Fibroblast of skin of right biceps (primary cell): ENCODE measurements around the gene APOL2.
A peak's percentile ranks its signal among the peaks of the same experiment; 100 is the strongest.
"Not testable (repeated sequence)": the region's sequence is repeated elsewhere in the genome, so short reads cannot be mapped to it uniquely, and the experiment has no call there.

Experiments used
- DNase-seq: peaks from one replicate; pipeline ENCODE4 v3.0.0-alpha.2; 2013

Gene APOL2

DNA sequence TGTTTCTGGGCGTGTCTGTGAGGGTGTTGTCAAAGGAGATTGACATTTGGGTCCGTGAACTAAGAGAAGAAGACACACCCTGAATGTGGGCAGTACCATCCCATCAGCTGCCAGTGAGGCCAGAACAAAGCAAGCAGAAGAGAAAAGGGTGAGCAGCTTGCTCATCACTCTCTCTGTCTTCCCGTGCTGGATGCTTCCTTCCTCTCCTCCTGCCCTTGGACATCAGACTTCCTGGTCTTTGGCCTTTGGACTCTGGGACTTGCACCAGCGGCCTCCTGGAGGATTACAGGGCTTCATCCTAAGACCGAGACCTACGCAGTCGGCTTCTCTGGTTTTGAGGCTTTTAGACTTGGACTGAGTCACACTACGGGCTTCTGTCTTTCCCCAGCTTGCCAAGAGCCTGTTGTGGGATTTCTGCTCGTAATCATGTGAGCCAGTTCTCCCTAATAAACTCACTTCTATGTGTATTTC lies 18.8 kb downstream of the APOL2 start:
- peak; percentile 32 for DNase-seq

DNA sequence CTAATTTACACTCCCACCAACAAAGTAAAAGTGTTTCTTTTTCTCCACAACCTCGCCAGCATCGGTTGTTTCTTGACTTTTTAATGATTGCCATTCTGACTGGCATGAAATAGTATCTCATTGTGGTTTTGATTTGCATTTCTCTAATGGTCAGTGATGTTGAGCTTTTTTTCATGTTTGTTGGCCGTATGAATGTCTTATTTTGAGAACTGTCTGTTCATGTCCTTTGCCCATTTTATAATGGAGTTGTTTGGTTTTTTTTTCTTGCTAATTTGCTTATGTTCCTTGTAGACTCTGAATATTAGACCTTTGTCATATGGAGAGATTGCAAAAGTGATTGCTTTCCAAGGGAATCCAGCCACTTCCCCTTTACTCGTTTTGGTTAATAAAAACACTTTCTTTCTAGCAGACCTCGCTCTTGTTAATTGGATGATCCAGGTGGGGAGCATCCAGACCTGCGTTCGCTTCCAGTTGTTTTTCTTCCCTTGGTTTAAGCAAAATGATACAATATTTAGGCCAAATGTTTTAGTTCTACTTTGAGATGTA lies 20.6 kb downstream of the APOL2 start:
- no peak for DNase-seq

DNA sequence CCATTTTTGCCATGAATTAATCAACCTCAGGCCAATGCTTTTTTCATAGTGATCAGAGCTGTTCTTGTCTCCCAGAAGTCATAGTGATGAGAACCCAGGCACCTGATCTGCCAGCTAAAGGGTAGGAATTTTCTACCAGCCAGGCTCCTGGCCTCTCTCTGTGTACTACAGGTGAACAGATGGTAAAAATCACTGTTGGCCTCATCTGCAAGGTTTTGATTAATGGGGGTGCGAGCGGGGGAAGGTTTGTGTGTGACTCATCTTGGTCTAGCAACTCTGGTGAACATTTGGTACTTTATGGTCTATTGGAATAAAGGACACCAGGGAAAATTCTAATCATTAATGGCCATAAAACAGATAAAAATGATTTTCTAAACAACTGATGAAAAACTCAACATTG lies 23.3 kb downstream of the APOL2 start:
- no peak for DNase-seq

DNA sequence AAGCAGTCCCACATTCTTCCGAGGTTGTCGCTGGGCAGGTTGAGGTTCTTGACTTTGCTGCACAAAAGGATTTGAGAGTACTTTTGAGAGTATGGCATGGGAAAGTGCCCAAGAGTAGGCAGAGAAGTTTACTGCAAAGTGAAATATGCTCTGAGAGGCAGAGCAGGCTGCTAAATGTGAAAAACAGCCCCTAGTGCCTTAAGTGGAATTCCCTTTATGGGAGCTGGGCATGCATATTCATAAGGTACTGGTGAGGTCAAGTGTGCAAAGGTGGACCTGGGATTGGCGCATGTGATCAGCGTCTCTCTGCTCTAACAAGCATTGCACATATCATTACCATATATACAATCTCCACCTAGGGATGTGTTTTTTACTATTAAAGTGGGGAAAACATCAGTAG lies 25.7 kb downstream of the APOL2 start:
- DNase-seq, result no peak

DNA sequence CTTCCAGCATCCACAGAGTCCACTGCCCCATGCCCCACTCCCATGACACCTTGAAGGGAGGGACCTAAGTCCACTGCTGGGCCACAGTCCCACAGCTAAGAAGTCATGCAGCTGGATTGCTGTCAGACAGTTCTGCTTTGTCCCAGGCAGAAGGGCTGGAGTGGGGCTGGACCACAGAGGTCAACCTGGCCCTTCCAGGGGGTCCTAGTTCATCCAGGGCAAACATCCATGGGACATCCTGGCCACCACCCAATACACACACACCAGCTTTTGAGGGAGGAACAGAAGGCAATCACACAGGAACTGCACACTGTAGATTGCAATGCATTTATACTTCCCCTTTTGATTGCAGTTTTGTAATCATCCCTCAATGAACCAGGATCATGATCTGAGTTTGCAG lies 26.4 kb downstream of the APOL2 start:
- DNase-seq, result no peak

DNA sequence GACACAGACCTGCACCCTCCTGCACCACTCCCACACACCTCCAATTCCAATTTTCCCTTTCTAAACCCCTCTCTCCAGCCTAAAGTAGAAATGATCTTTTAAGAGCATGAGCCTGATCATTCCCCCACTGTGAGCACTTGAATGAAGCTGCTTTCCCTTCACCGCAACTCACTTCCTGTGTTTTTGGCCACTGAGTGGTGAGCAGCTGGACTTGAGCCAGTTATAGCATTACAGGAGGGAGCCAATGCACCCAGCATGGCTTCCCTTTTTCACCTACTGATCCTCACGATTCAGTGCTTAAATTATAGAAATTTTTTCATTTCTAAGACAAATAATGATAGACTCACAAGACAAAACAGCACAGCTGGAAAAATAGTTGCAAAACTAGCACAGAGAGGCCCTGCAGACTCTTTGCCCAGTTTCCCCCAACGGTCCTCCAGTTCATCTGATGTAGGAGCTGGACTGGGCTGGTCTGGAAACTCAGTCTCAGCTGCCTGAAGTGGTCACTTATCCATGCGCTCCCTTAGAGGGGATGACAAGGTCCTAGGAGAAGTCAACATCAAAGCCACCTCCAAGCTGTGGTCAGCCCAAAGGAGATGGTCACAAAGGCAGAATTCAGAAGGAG lies 28.0 kb downstream of the APOL2 start:
- DNase-seq, result peak; percentile 62

DNA sequence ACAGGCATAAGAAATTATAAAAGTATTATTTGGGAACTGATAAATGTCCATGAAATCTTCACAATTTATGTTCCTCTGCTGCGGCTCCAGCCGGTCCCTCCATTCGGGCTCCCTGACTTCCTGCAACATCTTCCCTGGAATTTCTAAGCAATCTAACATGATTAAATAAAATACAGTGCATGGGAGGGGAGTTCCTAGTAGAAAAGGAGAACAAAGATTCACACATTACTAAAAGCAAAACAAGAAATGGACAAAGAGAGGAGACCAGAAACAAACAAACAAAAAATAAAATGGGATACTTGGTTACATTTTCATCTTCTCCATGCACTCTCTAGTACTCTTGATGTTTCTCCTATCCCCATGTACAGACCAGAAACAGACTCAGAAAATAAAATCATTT lies 29.1 kb downstream of the APOL2 start:
- DNase-seq, result no peak

DNA sequence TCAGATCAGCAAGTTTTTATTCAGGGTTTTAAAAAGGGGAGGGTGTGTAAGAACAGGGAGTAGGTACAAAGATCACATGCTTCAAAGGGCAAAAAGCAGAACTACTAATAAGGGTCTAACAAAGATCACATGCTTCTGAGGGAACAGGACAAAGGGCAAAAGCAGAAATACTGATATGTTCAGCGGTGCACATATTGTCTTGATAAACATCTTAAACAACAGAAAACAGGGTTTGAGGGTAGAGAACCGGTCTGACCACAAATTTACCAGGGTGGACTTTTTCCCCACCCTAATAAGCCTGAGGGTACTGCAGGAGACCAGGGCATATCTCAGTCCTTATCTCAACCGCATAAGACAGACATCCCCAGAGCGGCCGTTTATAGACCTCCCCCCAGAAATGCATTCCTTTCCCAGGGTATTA lies 29.8 kb downstream of the APOL2 start:
- not testable (repeated sequence) for DNase-seq

DNA sequence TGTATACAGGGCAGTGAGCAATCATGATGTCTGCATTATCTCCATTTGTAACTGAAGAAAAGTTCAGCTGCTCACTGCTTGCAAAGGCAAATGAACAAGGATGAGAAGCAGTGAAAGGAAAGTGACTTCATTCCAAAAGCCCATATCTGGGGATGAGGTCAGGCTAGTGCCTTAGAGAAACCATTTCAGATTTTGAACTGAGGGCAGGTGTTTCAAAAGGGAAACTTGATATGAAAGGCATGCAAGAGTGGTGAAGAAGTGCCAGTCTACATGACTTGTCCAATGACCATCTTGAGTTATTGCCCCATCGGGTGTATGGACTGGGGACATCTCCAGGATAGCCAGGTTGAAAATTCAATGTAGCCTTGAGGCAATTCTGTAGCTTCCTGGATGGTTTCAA lies 30.4 kb downstream of the APOL2 start:
- DNase-seq, result no peak

DNA sequence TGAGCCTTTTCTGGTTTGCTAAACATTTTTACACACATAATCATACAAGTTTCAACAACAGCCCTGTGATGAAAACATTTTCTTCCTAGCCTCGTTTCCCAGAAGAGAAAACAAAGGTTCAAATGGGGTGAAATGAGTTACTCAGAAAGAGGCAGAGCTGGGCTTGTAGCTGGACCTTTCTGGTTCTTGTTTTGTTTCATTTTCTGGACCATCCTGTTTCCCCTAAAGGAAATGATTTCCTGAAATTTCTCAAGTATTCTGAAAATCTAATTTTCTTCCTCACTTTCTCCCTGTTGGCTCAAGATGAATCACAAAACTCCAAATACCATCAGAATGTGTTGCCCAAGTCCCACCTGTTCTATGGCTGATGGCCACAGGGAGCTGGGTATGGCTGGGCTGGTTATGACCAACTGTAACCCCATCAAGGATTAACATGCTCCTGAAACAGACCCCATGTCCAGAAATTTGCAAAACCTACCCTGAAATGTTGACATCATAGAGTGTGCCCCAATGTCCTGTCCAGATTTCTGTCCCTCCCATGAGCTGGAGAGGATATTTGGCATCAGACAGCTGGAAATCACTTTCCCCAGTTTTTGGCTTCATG lies 31.1 kb downstream of the APOL2 start:
- DNase-seq, result no peak

DNA sequence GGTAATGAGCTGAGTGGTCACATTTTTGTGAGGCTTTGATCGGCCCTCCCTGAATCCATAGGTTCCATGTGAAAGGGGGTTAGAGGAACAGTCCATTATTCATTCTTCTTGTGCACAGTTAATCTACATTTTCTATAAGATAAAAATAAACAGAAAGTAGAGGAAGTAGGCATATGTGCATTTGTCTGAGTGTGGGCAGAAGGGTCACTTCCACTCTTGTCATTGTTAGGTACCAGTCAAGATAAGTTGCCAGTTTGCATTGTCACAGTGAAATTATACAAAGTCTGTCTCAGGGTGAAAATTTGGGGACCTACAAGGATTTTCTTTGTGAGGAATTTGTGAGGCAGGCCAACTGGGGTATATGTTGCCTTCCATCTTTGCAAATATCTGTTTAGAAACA lies 33.1 kb downstream of the APOL2 start:
- no peak for DNase-seq

DNA sequence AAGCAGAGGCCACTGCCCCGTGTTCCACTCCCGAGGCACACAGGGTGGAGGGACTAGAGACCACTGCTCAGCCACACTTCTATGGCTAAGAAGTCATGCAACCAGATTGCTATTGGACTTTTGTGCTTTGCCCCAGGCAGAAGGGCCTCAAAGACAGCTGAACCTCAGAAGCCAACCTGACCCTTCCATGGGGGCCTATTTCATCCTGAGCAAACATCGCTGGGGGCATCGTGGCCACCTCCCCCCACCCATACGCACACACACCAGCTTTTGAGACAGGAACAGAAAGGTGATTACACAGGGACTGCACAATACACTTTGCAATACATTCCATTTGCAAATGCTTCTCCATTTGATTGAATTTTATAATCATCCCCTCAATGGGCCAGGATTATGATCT lies 33.8 kb downstream of the APOL2 start:
- DNase-seq, result not testable (repeated sequence)

DNA sequence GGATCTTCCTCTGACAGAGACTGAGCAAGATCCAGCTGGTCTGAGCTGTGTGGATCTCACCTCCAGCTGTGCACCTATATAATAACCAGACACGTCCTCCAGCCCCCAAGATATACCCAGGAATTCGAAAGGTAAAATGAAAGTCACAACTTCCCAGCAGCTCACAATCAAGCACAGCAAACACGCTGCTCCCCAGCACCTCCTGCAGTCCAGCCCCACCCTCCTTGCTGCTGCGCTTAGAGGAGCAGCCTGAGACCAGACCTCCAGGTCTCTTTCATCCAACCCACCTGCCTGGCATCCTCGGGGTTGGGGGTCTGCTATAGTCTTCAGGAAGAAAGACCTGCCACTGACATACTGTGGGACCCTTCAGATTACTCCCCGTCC lies 34.7 kb downstream of the APOL2 start:
- no peak for DNase-seq

DNA sequence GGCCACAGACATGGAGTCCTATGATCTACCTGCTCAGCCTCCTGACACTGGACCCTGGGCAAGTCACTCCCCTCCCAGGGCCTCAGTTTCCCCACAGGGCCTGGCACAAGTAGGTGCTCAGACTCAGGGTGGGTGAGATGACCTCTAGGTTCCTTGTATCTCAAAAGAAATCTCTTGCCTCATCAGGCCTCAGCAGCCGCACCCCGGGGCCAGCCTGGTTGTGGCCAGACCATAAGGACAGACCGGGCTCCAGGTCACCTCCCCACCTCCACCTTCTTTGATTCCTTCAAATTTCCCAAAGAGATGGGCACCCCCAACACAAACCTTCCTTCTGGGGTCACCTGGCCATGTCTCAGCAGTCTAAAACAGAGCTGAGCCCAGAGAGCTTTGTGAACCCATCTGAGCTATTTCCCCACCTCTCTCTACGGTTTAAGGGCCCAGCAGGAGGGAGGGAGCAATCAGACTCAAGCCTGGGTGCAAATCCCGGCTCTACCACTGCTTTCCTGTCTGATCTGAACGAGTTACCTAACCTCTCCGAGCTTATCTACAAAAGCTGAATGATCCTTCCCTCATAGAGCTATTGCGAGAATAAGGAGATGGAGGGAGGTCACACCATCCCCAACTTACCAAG lies 35.2 kb downstream of the APOL2 start:
- no peak for DNase-seq

DNA sequence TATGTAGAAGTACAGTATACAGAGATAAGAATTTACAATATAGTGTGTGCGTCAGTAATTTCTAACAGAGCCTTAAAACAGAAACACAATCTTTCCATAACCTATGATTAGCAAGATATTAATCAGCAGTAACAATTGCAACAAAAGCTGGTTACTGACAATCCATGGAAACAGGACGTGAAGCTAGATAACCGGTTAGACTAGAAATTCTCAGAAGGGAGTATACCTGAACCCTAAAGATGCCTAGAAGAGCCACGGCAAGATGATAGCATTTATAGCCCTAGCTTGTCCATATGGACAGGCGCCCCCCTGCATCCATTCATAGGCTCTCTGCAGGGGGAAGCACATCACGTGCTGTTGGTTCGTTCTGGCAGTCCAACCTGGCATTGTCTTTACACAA lies 35.9 kb downstream of the APOL2 start:
- not testable (repeated sequence) for DNase-seq

DNA sequence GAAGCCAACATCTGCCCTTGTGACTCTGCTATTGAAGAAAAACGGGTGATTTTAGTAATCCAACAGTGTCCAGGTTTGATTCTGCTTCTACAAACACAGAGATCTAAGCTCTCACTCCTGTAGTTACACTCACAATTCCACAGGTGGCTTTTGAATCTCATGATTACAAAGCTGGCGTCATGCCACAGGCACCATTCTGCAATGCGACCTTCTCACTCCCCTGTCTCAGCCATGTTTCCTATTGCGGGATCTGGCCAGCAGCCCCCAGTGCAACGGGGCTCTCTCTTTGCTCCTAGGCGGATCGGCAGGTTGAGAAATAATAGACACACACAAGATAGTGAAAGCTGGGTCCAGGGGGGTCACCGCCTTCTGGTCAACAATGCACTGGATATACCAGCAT lies 36.4 kb downstream of the APOL2 start:
- not testable (repeated sequence) for DNase-seq

DNA sequence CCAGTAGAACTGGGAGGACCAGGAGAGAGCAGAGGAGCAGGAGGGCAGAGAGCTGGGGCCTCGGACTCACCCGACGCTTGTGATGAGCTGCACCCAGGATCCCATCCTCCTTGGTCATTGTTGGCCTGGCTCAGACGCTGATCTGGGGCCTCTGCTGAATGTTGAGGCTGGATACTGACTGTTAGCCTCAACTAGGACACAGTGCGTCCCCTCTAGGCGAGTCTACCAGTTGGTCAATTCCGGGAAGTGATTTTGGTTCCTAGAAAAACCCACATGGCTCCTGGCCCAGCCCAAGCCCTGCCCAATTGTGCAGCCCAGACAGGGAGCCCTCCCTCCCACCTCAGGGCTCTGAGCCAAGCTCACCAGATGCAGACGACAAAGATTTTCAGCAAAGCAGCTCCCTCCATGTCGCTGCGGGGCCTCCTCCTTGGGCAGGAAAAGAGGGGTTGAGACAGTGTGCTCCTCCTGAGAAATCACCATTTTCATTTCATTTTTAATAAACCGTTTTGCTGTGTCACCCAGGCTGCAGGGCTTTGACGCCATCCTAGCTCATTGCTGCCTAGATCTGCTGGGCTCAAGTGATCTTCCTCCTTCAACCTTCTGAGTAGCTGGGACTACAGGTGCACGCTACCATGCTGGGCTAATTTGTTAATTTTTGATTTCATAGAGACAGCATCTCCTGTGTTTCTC lies 37.6 kb downstream of the APOL2 start, which contains the start of gene APOL4:
Gene APOL4 (minus strand): TSS at position 180 of the 690 bp plus-strand sequence. CDS start 75 bp downstream, at position 105.
- peak; percentile 15 for DNase-seq

DNA sequence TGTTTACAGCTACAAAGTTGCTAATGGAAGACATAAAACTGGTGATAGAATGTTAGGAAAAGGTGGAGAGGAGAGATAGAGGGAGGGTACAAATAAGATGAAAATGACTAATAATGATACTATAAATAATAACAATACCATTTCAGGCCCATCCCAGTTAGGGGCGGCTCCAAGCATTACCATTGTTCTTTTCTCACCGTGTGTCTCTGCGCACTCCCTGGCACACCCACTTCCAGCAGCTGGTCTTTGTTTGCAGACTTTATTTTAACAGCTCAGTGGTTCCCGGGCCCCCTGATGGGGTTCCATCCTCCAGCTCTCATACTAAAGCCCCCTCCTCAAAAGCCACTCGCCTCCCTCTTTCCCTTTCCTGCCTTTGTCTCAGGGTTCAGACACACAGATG lies 38.3 kb downstream of the APOL2 start:
- not testable (repeated sequence) for DNase-seq

DNA sequence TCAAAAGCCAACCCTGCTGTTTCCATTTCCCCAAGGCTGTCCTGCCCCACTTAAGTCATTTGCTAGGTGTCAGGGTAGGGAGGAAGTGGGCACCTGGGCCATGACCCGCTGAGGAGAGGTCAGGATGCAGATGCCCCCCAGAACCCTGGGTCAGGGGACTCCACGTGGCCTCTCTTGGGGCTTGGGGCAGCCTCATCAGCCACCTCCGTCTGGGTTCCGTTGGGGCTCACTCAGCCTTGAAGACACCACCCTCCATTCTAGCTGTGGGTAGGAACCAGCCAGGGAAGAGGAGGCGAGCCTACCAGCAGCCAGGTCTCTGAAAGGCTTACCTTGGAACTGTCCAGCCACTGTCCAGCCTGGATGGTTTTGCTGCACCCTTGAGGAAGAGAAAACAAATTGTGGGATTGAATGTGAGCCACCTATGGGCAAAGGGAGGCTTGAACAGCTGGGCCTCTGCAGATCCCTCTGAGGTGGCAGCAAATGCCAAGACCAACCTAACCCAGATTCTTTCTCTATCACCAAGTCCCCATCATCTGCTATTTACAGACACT lies 40.3 kb downstream of the APOL2 start:
- no peak for DNase-seq

DNA sequence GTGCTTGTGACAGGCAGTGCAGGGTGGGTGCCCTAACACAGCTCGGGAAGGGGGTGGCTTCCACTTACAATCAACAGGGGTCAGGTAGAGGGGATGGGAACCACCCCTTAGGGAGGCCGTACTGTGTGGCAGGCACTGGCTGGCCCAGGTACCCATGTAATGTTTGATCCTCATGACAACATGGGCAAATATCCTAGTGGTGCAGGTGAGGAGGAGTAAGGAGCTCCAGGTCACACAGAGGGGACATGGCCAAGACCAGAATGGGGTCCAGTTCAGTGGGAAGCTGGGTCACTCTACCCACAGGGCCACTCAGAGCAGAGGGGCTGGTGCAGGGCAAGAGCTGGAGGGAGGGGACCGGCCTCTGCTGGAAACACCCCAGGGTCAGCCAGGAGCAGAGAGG lies 40.8 kb downstream of the APOL2 start:
- DNase-seq, result no peak

DNA sequence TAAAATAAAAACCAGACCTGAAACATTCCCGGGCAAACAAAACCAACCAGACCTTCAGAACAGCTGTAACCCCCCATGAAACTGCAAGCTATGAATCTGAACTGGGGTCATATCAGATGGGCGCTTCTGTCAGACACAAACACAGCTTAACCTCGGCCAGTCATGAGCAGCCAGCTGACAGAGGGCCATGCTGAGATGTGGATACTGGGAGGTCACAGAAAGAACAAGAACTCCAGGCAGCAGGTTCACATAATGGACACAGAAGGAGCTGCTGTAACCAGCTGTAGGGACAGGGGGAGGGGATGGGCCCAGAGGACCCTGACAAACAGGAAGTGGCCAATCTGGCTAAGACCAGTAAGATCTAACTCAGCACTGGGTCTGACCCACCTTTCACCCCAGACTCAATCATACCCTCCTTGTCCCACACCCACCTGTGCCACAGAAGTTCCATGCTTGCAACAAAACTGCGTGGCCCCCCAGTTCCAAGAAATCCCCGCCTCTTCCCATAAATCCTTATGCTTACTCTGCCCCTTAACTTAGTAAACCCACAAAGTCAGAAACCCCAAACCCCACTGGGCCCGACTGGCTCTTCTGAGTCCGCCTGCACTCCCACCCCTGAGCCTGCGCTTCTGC lies 41.7 kb downstream of the APOL2 start:
- DNase-seq, result peak; percentile 11

DNA sequence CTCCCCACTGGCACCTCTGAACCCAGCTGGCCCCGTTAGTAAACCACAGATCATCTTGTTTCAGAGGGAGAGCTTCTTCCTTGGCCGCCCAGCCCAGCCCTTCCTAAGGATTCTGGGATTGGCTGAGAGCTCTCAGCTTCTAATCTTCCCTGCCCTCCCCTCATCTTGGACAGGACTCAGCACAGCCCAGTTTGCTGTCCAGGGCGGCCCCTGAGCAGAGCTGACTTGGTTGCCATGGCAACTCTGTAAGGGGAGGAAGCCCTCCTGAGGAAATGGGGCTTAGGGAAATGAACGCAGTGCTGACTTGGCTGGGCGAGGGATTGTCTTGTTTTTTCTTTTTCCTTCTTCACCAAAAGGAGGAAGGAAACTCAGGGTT lies 42.3 kb downstream of the APOL2 start:
- DNase-seq, result peak; percentile 81
